ENCODE results near the gene FGR. TPM values are rescaled to one million over a fixed set of nuclear protein-coding genes. Genes with fewer than 3 reads are reported as not detected.

The FGR gene
- total RNA-seq, 1 experiment from 2014 or later = not detected

- POLR2A ChIA-PET = interaction anchor here (0.7 to 1.1 kb wide), 3 partner anchors 51 to 822 kb away, joined by 3 read pairs; partner anchors contain the start of gene IFI6
- TF ChIP-seq, protein P1, sequence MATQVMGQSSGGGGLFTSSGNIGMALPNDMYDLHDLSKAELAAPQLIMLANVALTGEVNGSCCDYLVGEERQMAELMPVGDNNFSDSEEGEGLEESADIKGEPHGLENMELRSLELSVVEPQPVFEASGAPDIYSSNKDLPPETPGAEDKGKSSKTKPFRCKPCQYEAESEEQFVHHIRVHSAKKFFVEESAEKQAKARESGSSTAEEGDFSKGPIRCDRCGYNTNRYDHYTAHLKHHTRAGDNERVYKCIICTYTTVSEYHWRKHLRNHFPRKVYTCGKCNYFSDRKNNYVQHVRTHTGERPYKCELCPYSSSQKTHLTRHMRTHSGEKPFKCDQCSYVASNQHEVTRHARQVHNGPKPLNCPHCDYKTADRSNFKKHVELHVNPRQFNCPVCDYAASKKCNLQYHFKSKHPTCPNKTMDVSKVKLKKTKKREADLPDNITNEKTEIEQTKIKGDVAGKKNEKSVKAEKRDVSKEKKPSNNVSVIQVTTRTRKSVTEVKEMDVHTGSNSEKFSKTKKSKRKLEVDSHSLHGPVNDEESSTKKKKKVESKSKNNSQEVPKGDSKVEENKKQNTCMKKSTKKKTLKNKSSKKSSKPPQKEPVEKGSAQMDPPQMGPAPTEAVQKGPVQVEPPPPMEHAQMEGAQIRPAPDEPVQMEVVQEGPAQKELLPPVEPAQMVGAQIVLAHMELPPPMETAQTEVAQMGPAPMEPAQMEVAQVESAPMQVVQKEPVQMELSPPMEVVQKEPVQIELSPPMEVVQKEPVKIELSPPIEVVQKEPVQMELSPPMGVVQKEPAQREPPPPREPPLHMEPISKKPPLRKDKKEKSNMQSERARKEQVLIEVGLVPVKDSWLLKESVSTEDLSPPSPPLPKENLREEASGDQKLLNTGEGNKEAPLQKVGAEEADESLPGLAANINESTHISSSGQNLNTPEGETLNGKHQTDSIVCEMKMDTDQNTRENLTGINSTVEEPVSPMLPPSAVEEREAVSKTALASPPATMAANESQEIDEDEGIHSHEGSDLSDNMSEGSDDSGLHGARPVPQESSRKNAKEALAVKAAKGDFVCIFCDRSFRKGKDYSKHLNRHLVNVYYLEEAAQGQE (IDR thresholded peaks at IDR 0.05; ENCODE audit: low read depth) = no peak
- TF ChIP-seq, protein P2, sequence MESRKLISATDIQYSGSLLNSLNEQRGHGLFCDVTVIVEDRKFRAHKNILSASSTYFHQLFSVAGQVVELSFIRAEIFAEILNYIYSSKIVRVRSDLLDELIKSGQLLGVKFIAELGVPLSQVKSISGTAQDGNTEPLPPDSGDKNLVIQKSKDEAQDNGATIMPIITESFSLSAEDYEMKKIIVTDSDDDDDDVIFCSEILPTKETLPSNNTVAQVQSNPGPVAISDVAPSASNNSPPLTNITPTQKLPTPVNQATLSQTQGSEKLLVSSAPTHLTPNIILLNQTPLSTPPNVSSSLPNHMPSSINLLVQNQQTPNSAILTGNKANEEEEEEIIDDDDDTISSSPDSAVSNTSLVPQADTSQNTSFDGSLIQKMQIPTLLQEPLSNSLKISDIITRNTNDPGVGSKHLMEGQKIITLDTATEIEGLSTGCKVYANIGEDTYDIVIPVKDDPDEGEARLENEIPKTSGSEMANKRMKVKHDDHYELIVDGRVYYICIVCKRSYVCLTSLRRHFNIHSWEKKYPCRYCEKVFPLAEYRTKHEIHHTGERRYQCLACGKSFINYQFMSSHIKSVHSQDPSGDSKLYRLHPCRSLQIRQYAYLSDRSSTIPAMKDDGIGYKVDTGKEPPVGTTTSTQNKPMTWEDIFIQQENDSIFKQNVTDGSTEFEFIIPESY (IDR thresholded peaks at IDR 0.05; ENCODE audit: extremely low read depth, insufficient replicate concordance, low read length) = no peak
- no peak for TF ChIP-seq POLR2AphosphoS5 (IDR thresholded peaks at IDR 0.05; ENCODE audit: low read depth, low read length)
- no peak for TF ChIP-seq ZNF274 (IDR thresholded peaks at IDR 0.05; ENCODE audit: low read depth, low read length)
- no peak for TF ChIP-seq ZFX (IDR thresholded peaks at IDR 0.05)
- no peak for TF ChIP-seq ELF1 (IDR thresholded peaks at IDR 0.05; ENCODE audit: borderline replicate concordance, low read depth)
- TF ChIP-seq FOSL1 (IDR thresholded peaks at IDR 0.05; ENCODE audit: low read depth) = no peak
- TF ChIP-seq, protein P3, sequence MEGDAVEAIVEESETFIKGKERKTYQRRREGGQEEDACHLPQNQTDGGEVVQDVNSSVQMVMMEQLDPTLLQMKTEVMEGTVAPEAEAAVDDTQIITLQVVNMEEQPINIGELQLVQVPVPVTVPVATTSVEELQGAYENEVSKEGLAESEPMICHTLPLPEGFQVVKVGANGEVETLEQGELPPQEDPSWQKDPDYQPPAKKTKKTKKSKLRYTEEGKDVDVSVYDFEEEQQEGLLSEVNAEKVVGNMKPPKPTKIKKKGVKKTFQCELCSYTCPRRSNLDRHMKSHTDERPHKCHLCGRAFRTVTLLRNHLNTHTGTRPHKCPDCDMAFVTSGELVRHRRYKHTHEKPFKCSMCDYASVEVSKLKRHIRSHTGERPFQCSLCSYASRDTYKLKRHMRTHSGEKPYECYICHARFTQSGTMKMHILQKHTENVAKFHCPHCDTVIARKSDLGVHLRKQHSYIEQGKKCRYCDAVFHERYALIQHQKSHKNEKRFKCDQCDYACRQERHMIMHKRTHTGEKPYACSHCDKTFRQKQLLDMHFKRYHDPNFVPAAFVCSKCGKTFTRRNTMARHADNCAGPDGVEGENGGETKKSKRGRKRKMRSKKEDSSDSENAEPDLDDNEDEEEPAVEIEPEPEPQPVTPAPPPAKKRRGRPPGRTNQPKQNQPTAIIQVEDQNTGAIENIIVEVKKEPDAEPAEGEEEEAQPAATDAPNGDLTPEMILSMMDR (IDR thresholded peaks at IDR 0.05 in 2 of 3, conservative IDR thresholded peaks at IDR 0.05 in 1 of 3; ENCODE audit: borderline replicate concordance in 1 of 3, insufficient read depth in 1 of 3, low read depth in 2 of 3, low read length in 2 of 3) = no peak
- TF ChIP-seq TCF7L2 (IDR thresholded peaks at IDR 0.05; ENCODE audit: borderline replicate concordance, extremely low read depth, insufficient read depth, insufficient read length) = no peak
- no peak for TF ChIP-seq SIN3A (IDR thresholded peaks at IDR 0.05; ENCODE audit: low read depth)
- TF ChIP-seq POLR2A (IDR thresholded peaks at IDR 0.05; ENCODE audit: borderline replicate concordance, extremely low read depth, insufficient read depth, insufficient read length) = no peak
- TF ChIP-seq RAD21 (IDR thresholded peaks at IDR 0.05; ENCODE audit: low read depth) = no peak
- TF ChIP-seq YY1 (IDR thresholded peaks at IDR 0.05; ENCODE audit: extremely low read depth, insufficient replicate concordance, low read depth, low read length) = no peak
- TF ChIP-seq SRF (IDR thresholded peaks at IDR 0.05; ENCODE audit: low read depth) = no peak
- no peak for TF ChIP-seq EGR1 (IDR thresholded peaks at IDR 0.05; ENCODE audit: low read depth)
- TF ChIP-seq EZH2 (IDR thresholded peaks at IDR 0.05) = no peak
- no TSS peak for BruUV-seq (replicated peaks)
- intact Hi-C loops (cut with micrococcal nuclease) = no loop called here
- H3K4me3 ChIP-seq (replicated peaks in 1 of 2; ENCODE audit: low read depth in 1 of 2, low read length in 2 of 2) = no peak overlapping the region
- peak overlapping the region; percentile 61 for H2AFZ ChIP-seq (ENCODE audit: low read depth, low read length, poor library complexity, severe bottlenecking)
- RAD21 ChIA-PET (ENCODE audit: low non-redundant PET in 1 of 2, low total read pairs in 2 of 2, uncharacterized antibody in 2 of 2, unreplicated experiment in 2 of 2) = interaction anchor here (0.7 to 1.2 kb wide), 2 partner anchors 7 to 522 kb away, joined by 3 to 5 read pairs; no protein-coding TSS in a partner anchor
- peak overlapping the region; percentile 40 for H3K4me2 ChIP-seq (ENCODE audit: low read length)
- H3K27me3 ChIP-seq (ENCODE audit: insufficient read depth, low read length) = no peaks in the 10 kb centered on the region
- no peak overlapping the region for H3K27ac ChIP-seq (ENCODE audit: low read depth, low read length)
- no peaks in the 10 kb centered on the region for H3K79me2 ChIP-seq (ENCODE audit: insufficient read depth, low read length)
- H4K20me1 ChIP-seq (ENCODE audit: insufficient read depth) = no peaks in the 10 kb centered on the region
- no peak overlapping the region for H3K9ac ChIP-seq (ENCODE audit: low read length)
- CTCF ChIA-PET = interaction anchor here (0.6 to 1.2 kb wide), 5 partner anchors 12 to 466 kb away, joined by 3 to 6 read pairs (median 5); partner anchors contain the start of gene XKR8
- ATAC-seq = peak; percentile 24; the same call in 1 of the 2 replicates
- DNase-seq (ENCODE audit: low read depth, low spot score) = no peak
- no peaks in the 10 kb centered on the region for H3K9me2 ChIP-seq (ENCODE audit: insufficient read depth)
- H3K36me3 ChIP-seq (ENCODE audit: control insufficient read depth in 1 of 2, insufficient read depth in 2 of 2, low read length in 2 of 2) = no peaks in the 10 kb centered on the region
- H3K4me1 ChIP-seq (ENCODE audit: control insufficient read depth in 1 of 2, insufficient read depth in 2 of 2, low read length in 2 of 2) = peaks cover 0 to 8% of the 10 kb centered on the region in 2 experiments; a peak in 2 of 4 replicates
- H3K9me3 ChIP-seq (ENCODE audit: control insufficient read depth in 1 of 2, insufficient read depth in 1 of 2, low read depth in 1 of 2, low read length in 2 of 2) = no peaks in the 10 kb centered on the region
These were observed 13.7 kb downstream of the FGR start for GRCh38 chr1:27621051-27621920.
